Activated naive CD8-positive, alpha-beta T cell treated with anti-CD3 and anti-CD28 coated beads, Interleukin-2, amount 50 U/mL, for 24 hours (primary cell): ENCODE measurements around the gene TFDP2.

ENCODE experiments used
- ATAC-seq: fragments of 150-1000 bp; cut with Tn5 transposase; one replicate; pipeline ENCODE4 v1.10.0; 2021
- DNase-seq: peaks from one replicate; pipeline ENCODE4 v3.0.0; 2021
- H3K27ac Mint-ChIP-seq: one replicate; pipeline ENCODE4 v1.8.0; 2021; ENCODE audit warnings: mild to moderate bottlenecking, mixed read lengths
- H3K27me3 Mint-ChIP-seq: one replicate; pipeline ENCODE4 v1.8.0; 2021; ENCODE audit warnings: mixed read lengths
- H3K36me3 Mint-ChIP-seq: one replicate; pipeline ENCODE4 v1.8.0; 2021; ENCODE audit warnings: low read depth, mixed read lengths
- H3K4me1 Mint-ChIP-seq: one replicate; pipeline ENCODE4 v1.8.0; 2021; ENCODE audit warnings: mixed read lengths
- H3K4me3 Mint-ChIP-seq: one replicate; pipeline ENCODE4 v1.8.0; 2021; ENCODE audit warnings: mild to moderate bottlenecking, moderate library complexity, mixed read lengths
- H3K9me3 Mint-ChIP-seq: one replicate; pipeline ENCODE4 v1.8.0; 2021; ENCODE audit warnings: mixed read lengths

Gene TFDP2

DNA sequence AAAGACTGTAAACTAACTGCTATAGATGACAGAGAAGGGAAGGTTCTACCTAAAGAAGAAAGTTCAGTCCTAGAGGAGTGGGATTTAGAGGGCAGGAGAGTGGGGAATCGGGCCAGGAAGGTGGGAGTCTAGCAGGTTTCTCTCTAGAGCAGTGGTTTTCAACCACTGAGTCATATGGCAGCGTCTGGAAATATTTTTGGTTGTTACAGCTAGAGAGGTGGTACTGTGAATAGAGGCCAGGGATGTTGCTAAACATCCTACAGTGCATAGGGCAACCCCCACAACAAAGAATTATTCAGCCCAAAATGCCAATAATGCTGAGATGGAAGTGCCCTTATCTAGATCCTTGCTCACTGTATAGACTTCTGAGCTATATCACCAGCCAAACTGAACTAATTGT lies 244.2 kb downstream of the TFDP2 start:
- Mint-ChIP-seq H3K4me1 (peaks cover 26% of the 10 kb centered on the region), H3K4me3 (no peak overlapping the region), H3K9me3 (peaks cover 4% of the 10 kb centered on the region), H3K27me3 (no peaks in the 10 kb centered on the region), H3K36me3 (peaks cover 57% of the 10 kb centered on the region), H3K27ac (peak overlapping the region; percentile 66)
- ATAC-seq (peak; percentile 82), DNase-seq (no peak)

DNA sequence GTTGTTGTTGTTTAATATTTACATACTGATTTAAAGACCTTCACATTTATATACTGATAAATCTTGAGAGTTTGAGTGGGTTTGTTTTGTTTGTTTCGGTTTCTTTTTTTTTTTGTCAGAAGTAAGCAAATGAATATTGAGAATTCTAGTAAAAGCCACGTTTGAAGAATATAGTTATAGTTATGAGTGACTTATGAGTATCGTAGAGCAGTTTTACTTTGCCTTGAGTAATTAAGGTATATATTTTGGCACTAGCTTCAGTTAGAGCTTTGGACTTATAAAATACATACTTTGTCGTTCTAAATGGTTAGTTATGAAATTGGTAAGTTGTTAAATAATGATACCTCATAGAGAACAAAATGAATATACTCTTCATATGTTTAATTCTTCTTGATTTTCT lies 245.1 kb downstream of the TFDP2 start:
- Mint-ChIP-seq H3K36me3 (peaks cover 61% of the 10 kb centered on the region), H3K27me3 (no peaks in the 10 kb centered on the region), H3K4me1 (peaks cover 33% of the 10 kb centered on the region), H3K9me3 (peaks cover 6% of the 10 kb centered on the region), H3K27ac (peak overlapping the region; percentile 77), H3K4me3 (no peak overlapping the region)
- peak; percentile 16 for ATAC-seq
- no peak for DNase-seq

DNA sequence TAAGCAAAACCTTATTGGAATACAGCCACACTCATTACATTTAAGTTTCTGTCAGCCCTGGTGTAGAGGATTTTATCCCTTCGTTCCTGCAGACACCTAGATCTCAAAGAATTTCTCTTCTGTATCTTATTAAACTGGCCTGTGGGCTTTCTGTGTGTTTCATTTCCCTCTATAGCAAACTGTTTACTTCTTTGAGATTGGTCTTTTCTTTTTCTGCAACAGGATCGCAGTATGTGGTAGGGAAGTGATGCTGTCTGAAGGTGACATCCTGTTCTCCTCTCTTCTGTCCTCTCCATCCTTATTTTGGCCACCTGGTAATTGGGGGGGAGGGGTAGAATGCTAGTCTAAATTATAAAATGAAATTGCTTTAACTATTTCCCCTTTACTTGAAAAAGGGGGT lies 247.4 kb downstream of the TFDP2 start:
- Mint-ChIP-seq H3K9me3 (peaks cover 13% of the 10 kb centered on the region), H3K27me3 (no peaks in the 10 kb centered on the region), H3K27ac (no peak overlapping the region), H3K4me1 (peaks cover 33% of the 10 kb centered on the region), H3K36me3 (peaks cover 60% of the 10 kb centered on the region), H3K4me3 (no peak overlapping the region)
- DNase-seq (no peak), ATAC-seq (no peak)

DNA sequence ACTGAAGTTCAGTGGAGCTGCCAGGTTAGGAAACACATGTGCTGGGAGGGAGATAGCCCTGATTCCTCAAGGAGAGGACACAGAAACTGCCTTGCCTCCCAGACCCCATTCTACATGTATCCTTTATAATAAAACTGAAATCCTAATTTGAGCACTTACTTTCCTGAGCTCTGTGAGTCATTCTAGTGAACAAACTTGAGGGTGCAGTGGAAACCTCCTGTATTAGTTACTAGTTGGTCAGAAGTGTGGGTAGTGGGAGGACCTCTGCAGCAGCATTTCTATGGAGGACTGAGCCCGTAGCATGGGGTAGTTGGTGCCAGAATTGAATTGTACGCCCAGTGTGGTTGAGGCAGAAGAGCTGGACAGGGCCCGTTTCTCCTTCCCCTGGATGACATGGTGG lies 249.0 kb downstream of the TFDP2 start:
- ATAC-seq: peak; percentile 57
- H3K4me3 Mint-ChIP-seq: no peak overlapping the region
- H3K36me3 Mint-ChIP-seq: peaks cover 63% of the 10 kb centered on the region
- peak overlapping the region; percentile 46 for H3K27ac Mint-ChIP-seq
- H3K27me3 Mint-ChIP-seq: no peaks in the 10 kb centered on the region
- peaks cover 13% of the 10 kb centered on the region for H3K9me3 Mint-ChIP-seq
- DNase-seq: no peak
- H3K4me1 Mint-ChIP-seq: peaks cover 39% of the 10 kb centered on the region

DNA sequence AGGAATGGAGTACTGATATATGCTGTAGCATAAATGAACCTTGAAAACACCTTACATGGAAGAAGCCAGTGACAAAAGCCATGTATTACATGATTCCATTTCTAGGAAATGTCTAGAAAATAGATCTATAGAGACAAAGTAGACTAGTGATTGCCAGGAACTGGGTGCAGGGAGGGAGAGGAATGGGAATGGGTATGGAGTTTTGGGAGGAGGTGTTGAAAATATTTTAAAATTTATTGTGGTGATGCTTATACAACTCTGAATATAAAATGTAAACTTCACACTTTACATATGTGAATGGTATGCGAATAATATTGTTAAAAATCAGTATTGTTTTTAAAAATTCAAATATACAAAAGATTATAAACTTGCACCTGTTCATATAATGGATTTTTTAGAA lies 250.4 kb downstream of the TFDP2 start:
- Mint-ChIP-seq H3K27me3 (no peaks in the 10 kb centered on the region), H3K36me3 (peaks cover 60% of the 10 kb centered on the region), H3K4me3 (no peak overlapping the region), H3K27ac (no peak overlapping the region), H3K4me1 (peaks cover 26% of the 10 kb centered on the region), H3K9me3 (peaks cover 13% of the 10 kb centered on the region)
- ATAC-seq (no peak), DNase-seq (no peak)

DNA sequence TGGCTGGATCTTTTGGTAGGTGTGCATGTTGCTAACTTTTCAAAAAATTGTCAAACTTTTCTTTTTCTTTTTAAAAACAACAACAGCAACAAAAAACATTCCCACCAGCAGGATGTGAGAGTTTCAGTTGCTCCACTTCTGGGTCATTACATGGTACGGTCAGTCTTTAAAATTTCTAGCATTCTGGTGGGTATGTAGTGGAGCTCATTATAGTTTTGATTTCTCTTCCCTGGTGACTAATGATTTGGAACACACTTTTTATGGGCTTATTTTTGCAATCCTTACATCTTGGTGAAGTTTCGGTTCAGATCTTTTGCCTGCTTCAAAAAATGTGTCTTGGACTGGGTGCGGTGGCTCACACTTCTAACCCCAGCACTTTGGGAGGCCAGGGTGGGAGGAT lies 253.6 kb downstream of the TFDP2 start:
- no peak for DNase-seq
- no peak overlapping the region for H3K27ac Mint-ChIP-seq
- H3K36me3 Mint-ChIP-seq: peaks cover 72% of the 10 kb centered on the region
- ATAC-seq: no peak
- no peak overlapping the region for H3K4me3 Mint-ChIP-seq
- H3K27me3 Mint-ChIP-seq: no peaks in the 10 kb centered on the region
- peaks cover 38% of the 10 kb centered on the region for H3K4me1 Mint-ChIP-seq
- H3K9me3 Mint-ChIP-seq: peaks cover 13% of the 10 kb centered on the region

DNA sequence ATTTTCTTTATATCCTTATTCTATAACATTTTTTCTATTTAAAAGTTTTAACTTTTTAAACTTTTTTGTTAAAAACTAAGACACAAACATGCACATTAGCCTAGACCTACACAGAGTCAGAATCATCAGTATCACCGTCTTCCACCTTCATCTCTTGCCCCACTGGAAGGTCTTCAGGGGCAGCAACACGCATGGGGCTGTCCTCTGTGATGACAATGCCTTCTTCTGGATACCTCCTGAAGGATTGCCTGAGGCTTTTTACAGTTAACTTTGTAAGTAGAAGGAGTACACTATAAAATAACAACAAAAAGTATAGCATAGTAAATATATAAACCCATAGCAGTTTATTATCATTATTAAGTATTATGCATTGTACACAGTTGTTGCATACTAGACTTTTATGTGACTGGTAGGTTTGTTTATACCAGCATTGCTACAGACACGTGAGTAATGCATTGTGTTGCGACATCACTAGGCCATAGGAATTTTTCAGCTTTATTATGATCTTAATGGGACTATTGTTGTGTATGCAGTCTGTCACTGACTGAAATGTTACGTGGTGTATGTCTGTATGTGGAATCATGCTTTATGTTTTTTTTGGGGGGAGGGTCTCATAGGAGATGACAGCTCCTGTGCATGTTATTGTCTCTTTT lies 254.7 kb downstream of the TFDP2 start:
- Mint-ChIP-seq H3K36me3 (peaks cover 64% of the 10 kb centered on the region), H3K4me1 (peaks cover 33% of the 10 kb centered on the region), H3K4me3 (no peak overlapping the region), H3K27ac (no peak overlapping the region), H3K27me3 (no peaks in the 10 kb centered on the region), H3K9me3 (peaks cover 7% of the 10 kb centered on the region)
- no peak for ATAC-seq
- no peak for DNase-seq
